HG03457 (cell line): ENCODE results near the gene CAMK1D.

Source experiments
- ATAC-seq: cut with Tn5 transposase; IDR thresholded peaks from one replicate; pipeline ENCODE4 v1.9.1; 2021; ENCODE audit warnings: moderate number of reproducible peaks; ENCODE audit not compliant: unreplicated experiment

CAMK1D gene

GRCh38 chr10:12397941-12398340, 48.6 kb downstream of the CAMK1D start:
- ATAC-seq = no peak

- ATAC-seq = no peak
Measured at GRCh38 chr10:12400266-12400931, 51.1 kb downstream of the CAMK1D start.

DNA sequence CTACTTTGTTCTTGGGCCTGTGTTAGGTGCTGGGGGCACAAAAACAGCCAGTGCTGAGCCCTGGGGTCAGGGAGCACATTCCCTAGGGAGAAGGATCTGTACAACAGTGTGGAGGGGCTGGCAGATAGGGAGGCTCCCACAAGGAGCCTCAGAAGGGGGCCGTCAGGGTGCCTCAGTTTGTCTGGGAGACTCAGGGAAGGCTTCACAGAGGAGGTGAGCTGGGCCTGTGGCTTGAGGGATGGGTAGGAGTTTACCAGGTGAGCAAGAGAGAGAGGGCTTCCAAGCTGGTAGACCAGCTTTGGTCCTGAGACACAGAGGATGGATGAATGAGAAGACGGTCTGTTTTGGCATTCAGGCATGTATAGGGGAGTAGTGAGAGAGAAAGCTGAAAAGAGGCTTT, 52.1 kb downstream of the CAMK1D start:
- ATAC-seq = no peak

- ATAC-seq = no peak
Measured at GRCh38 chr10:12403119-12403518, 53.8 kb downstream of the CAMK1D start.

GRCh38 chr10:12405342-12406320, 56.3 kb downstream of the CAMK1D start:
- no peak for ATAC-seq

DNA sequence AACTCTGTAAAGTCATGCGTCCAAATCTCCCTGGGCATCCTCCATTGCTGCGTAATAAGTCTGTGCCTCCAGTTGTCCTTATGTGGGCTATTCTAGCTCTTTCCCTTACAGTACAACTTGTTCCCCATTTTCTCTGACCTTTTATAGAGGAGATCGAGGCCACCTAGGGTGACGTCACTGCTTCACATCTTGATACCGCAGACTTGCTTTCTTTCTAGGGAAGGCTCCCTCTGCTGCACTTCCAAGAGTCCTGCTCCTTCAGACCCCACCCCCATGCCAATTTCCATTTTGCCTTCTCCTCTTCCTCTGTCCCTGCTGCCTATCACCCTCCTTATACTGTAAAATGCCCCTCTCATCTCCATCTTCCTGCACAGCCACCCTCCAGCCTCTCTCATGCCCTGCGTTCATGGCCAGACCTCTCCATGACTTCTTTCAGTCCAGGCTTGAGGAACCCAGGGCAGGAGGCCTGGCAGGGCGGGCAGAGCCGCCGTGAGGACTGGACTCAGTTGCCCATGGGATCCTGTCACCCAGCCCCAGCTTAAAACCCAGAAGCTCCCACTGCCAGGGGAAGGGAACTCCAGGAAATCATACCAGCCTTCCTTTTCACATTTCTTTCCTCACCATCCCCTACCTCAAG, 57.5 kb downstream of the CAMK1D start:
- ATAC-seq = no peak

DNA sequence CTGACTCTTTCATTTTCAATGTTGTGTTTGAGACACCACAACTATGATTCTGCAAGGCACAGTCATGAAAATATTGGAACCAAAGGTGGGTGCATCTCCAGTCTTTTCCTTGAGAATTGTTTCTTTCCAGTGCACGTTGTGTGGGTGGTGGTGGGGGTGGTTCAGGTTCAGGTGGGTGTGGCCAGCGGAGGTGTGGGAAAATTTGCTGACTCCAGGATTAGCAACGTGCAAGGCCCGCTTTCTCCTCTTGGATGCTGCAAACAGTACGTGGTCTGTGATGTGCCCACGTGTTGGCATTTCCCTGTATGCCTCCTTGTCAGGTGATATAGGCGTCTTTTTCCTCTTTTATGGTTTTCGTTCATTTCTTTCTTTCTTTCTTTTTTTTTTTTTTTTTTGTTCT, 59.1 kb downstream of the CAMK1D start:
- no peak for ATAC-seq

DNA sequence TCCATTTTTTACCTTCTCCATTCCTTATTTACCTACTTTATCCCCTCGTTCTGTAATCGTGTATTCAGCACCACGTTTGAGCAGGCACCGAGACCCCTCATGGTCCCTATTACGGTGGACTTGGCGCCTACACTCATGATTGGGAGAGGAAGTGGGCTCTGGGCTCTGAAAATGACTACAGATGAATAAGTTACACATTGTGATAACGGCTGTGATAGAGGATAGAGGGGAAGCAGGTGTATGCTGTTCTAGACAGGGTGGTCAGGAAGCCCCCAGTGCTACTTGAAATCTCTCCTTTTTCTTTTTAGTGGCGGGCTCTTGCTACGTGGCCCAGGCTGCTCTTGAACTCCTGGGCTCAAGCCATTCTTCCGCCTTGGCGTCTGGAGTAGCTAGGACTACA, 59.8 kb downstream of the CAMK1D start:
- no peak for ATAC-seq

- ATAC-seq = no peak
Measured at GRCh38 chr10:12409613-12410012, 60.3 kb downstream of the CAMK1D start.

- no peak for ATAC-seq
Measured at GRCh38 chr10:12412666-12413368, 63.5 kb downstream of the CAMK1D start.

GRCh38 chr10:12413369-12413711, 64.0 kb downstream of the CAMK1D start:
- no peak for ATAC-seq

DNA sequence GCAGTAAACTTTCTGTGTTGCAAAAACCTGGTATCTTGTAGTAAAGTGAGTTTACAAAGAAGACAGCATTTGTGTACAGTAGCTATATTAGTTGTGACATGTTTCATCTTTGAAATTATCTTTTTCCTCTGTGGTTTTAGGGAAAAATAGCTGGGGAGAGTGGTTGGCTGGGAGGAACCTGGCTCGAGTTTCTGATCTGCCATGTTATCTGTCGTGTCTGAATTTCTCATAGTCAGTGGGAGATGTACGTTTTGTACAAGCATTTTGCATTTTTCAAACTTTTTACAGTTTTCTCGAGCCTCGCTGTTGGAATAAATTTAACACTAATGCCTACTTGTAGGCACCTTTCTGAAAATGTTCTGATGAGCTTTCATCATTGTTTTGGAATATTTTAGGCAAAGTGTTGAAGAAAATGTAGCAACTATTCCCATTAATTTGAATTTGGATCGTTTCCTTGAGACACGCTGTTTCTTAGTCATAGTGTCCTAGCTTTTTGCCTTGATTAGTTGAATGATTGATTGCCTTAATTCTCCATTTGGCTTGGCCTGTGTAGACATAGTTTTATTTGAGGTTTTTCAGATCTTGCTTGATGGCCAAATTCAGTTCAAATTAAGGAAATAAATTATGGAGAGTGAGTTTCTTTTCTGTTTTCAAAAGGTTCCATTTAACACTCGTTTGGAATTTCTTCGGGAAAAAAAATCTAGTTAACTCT, 65.1 kb downstream of the CAMK1D start:
- no peak for ATAC-seq

GRCh38 chr10:12416344-12417050, 67.2 kb downstream of the CAMK1D start:
- ATAC-seq = no peak

GRCh38 chr10:12417331-12417730, 68.0 kb downstream of the CAMK1D start:
- no peak for ATAC-seq

DNA sequence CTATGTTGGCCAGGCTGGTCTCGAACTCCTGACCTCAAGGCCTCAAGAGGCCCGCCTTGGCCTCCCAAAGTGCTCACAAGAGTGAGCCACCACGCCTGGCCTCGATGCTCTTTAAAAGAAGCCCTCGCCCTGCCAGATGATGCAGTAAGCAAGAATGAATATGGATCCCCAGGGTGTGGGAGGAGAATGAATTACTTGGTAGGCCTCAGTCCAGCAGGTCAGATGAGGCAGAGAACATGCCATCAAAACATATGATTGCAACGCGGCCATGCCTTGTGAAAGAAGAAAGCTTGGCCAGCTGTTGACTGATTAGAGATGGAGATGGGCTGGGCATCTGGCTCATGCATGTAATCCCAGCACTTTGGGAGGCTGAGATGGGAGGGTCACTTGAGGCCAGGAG, 68.7 kb downstream of the CAMK1D start:
- ATAC-seq = no peak

DNA sequence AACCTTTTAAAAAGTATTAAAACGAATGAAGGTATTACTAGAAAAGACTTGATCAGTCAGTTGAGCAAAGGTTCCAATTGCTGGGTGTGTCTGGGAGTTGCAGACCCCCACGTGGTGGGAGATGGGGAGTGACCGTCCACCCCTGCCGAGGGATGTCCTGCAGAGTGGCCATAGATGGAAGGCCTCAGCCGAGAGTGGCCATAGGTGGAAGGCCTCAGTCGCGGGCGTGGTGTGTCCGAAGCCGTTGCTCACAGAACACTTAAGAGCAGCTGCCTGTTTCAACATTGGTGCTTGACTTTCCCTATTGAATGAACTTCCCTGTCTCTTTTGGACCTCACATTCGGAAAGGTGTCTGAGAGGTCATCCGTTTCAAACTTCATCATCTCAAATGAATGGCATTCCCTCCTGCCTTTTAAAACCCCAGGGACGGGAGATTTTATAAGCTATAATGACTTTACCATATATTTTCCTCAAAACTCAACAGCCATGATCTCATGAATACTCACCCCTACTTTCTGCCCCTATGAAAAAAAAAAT, 69.4 kb downstream of the CAMK1D start:
- ATAC-seq = no peak

GRCh38 chr10:12419262-12419847, 70.0 kb downstream of the CAMK1D start:
- ATAC-seq = no peak

DNA sequence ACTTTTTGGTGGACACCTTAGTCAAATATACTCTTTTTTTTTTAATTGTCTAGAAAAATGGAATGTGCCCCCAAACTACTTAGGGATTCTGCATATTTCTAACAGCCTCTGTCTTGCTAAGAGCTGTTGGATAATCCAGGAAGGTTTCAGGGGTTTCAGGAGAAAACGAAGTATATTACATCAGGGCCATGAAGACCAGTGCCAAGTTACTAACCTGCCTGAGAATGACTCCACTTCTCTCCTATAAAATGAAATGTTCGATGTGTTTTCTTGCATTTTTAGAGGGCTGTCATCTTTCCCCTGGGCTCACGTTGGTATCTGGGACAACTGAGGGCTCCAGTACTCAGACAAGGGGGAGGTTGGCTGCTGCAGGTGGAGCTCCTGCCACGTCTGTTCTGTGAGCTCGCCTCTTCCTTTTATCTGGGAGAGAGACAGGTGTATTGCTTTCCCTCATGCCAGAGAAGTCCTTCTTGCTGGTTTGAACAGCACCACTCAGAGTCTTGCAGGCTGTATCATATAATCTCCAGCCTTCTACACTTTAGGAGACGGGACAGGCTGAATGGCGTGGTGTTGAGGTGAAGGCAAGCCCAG, 71.3 kb downstream of the CAMK1D start:
- ATAC-seq = no peak

- no peak for ATAC-seq
Measured at GRCh38 chr10:12422189-12422588, 72.8 kb downstream of the CAMK1D start.
